Activated CD4-positive, alpha-beta T cell treated with anti-CD3 and anti-CD28 coated beads for 36 hours (primary cell): ENCODE data around the gene GGN. TPM values are rescaled to one million over a fixed set of nuclear protein-coding genes. Genes with fewer than 3 reads are reported as not detected.
A peak's percentile ranks its signal among the peaks of the same experiment; 100 is the strongest.
"Not testable (repeated sequence)": the region's sequence is repeated elsewhere in the genome, so short reads cannot be mapped to it uniquely, and the experiment has no call there.

Experiments used
- ATAC-seq: fragments of 200-7000 bp; cut with Tn5 transposase; one replicate; pipeline ENCODE4 v1.10.0; 2021; ENCODE audit warnings: mild to moderate bottlenecking, moderate library complexity
- CTCF ChIA-PET: fragments of 350-600 bp; sonication (Branson Sonifier 250); formaldehyde crosslinking; loops from one replicate; lab custom pipeline; 2021; ENCODE audit warnings: antibody characterized with exemption; lab: Charles Lee
- POLR2A ChIA-PET: fragments of 350-600 bp; sonication (Branson Sonifier 250); formaldehyde crosslinking; loops from one replicate; lab custom pipeline; 2021; ENCODE audit warnings: antibody characterized with exemption, inconsistent platforms; lab: Charles Lee
- DNase-seq: peaks from one replicate; pipeline ENCODE4 v3.0.0-alpha.2; 2020
- H3K27ac Mint-ChIP-seq: one replicate; pipeline ENCODE4 v1.8.0; 2021; ENCODE audit warnings: mixed read lengths
- H3K27me3 Mint-ChIP-seq: one replicate; pipeline ENCODE4 v1.8.0; 2021; ENCODE audit warnings: mixed read lengths
- H3K36me3 Mint-ChIP-seq: one replicate; pipeline ENCODE4 v1.8.0; 2021; ENCODE audit warnings: low read depth, mixed read lengths
- H3K4me1 Mint-ChIP-seq: one replicate; pipeline ENCODE4 v1.8.0; 2021; ENCODE audit warnings: mixed read lengths
- H3K4me3 Mint-ChIP-seq: one replicate; pipeline ENCODE4 v1.8.0; 2021; ENCODE audit warnings: mild to moderate bottlenecking, moderate library complexity, mixed read lengths
- H3K9me3 Mint-ChIP-seq: one replicate; pipeline ENCODE4 v1.8.0; 2021; ENCODE audit warnings: low read depth, mixed read lengths
- intact Hi-C, 2 experiments: fragments of 100-400 bp; cut with DNase I in 1 of 2; cut with micrococcal nuclease in 1 of 2; formaldehyde crosslinking; loops; one replicate each; pipeline versions ENCODE4 v1.14.2 to v1.15.1; 2022 to 2024; cut with DNase I, micrococcal nuclease
- total RNA-seq, 2 experiments: library from RNA; stranded (reverse); gene quantifications; one replicate each; pipeline ENCODE4 v1.2.3, GENCODE V29; 2021

GGN gene
- total RNA-seq, 2 experiments from 2014 or later = 0.30 to 0.51 TPM

DNA sequence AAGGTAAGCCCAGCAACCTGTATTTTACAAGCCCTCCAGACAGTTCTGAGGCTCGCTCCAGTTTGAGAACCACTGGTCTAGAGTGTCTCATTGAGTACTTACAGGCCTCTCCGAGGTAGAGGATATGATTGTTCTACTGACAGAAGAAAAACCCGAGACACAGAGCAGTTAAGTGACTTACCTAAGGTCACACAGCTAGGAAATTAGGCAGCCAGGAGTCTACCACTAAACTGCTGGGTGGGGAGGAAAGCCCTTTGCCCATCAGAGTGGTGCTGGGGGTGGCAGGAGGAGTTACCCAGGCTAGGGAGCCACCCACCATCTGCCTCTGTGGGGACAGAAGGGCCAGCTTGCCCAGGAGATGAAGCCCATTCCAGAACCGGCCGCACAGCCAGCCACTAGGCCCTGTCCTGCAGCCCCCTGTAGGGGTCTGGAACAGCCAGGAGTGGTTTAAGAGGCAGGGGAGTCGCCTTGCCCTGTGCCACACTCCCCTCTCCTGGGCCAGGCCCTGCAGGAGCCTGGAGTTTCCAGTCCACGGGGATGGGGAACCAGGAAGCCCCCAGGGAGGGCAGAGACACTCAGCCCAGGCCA lies 37.5 kb upstream of the GGN start:
- H3K27ac Mint-ChIP-seq = peak overlapping the region; percentile 78
- no peaks in the 10 kb centered on the region for H3K27me3 Mint-ChIP-seq
- no peaks in the 10 kb centered on the region for H3K9me3 Mint-ChIP-seq
- peak overlapping the region; percentile 60 for H3K4me3 Mint-ChIP-seq
- intact Hi-C loops = loop anchor here (5.0 kb wide), 4 partner anchors 127 to 977 kb away; no protein-coding TSS in a partner anchor
- no peaks in the 10 kb centered on the region for H3K36me3 Mint-ChIP-seq
- DNase-seq (no peak), ATAC-seq (no peak)
- H3K4me1 Mint-ChIP-seq = peaks cover 33% of the 10 kb centered on the region
- ChIA-PET CTCF (interaction anchor here (0.5 to 4.6 kb wide), 2 partner anchors 22 to 462 kb away, joined by 4 to 23 read pairs; partner anchors contain the start of gene FAM98C), POLR2A (interaction anchor here (0.7 kb wide), 1 partner anchor 31 kb away, joined by 5 read pairs; no protein-coding TSS in a partner anchor)

DNA sequence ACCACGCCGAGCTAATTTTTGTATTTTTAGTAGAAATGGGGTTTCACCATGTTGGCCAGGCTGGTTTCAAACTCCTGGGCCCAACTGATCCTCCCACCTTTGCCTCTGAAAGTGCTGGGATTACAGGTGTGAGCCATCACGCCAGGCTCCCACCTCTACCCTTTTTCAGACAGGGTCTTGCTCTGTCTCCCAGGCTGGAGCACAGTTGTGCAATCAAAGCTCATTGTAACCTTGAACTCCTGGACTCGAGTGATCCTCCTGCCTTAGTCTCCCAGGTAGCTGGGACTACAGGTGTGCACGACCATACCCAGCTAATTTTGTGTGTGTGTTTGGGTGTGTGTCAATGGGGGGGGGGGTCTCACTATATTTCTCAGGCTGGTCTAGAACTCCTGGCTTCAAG lies 36.4 kb upstream of the GGN start:
- intact Hi-C loops = no loop called here
- Mint-ChIP-seq H3K27me3 (no peaks in the 10 kb centered on the region), H3K4me1 (peaks cover 27% of the 10 kb centered on the region), H3K36me3 (no peaks in the 10 kb centered on the region), H3K27ac (no peak overlapping the region), H3K9me3 (no peaks in the 10 kb centered on the region), H3K4me3 (no peak overlapping the region)
- no peak for ATAC-seq
- DNase-seq = no peak
- ChIA-PET POLR2A (interaction anchor here (0.7 kb wide), 1 partner anchor 30 kb away, joined by 5 read pairs; no protein-coding TSS in a partner anchor), CTCF (interaction anchor here (1.0 to 1.1 kb wide), 2 partner anchors 18 to 141 kb away, joined by 3 to 4 read pairs; no protein-coding TSS in a partner anchor)

DNA sequence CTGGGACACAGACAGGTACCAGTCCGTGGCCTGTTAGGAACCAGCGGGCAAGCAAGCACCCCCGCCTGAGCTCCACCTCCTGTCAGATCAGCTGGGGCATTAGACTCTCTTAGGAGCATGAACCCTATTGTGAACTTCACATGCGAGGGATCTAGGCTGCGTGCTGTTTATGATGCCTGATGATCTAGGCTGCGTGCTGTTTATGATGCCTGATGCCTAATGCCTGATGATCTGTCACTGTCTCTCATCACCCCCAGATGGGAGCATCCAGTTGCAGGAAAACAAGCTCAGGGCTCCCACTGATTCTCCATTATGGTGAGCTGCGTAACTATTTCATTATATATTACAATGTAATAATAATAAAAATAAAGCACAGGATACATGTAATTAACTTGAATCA lies 34.6 kb upstream of the GGN start:
- H3K4me1 Mint-ChIP-seq = peaks cover 32% of the 10 kb centered on the region
- H3K27ac Mint-ChIP-seq = no peak overlapping the region
- ChIA-PET CTCF (interaction anchor here (0.6 to 0.9 kb wide), 2 partner anchors 17 to 20 kb away, joined by 3 read pairs; partner anchors contain the start of gene FAM98C), POLR2A (no interaction called here)
- H3K27me3 Mint-ChIP-seq = no peaks in the 10 kb centered on the region
- no peaks in the 10 kb centered on the region for H3K9me3 Mint-ChIP-seq
- intact Hi-C loops = no loop called here
- ATAC-seq (no peak), DNase-seq (no peak)
- H3K4me3 Mint-ChIP-seq = no peak overlapping the region
- no peaks in the 10 kb centered on the region for H3K36me3 Mint-ChIP-seq

DNA sequence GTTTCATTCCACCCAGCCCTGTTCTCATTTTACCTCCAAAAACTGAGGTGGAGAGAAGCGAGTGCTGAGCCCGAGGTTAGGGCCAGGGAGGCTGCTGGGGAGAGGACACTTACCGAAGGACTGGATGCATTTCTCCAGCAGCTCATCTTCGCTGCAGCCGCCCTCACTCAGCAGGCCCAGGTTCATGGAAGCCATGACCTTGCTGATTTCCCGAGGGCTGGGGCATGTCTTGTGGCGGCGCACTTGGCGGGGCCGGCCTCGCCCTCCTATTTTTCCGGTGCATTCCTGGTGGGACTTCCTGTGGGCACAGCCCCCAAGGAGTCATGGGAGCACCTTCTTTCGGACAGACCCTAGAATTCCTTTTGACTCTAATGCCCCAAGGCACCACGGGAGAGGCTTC lies 34.0 kb upstream of the GGN start:
- Mint-ChIP-seq H3K4me3 (no peak overlapping the region), H3K36me3 (no peaks in the 10 kb centered on the region), H3K9me3 (no peaks in the 10 kb centered on the region), H3K4me1 (peaks cover 33% of the 10 kb centered on the region), H3K27ac (no peak overlapping the region), H3K27me3 (no peaks in the 10 kb centered on the region)
- DNase-seq (no peak), ATAC-seq (no peak)
- CTCF ChIA-PET = interaction anchor here (0.9 kb wide), 1 partner anchor 18 kb away, joined by 3 read pairs; no protein-coding TSS in a partner anchor
- intact Hi-C loops = no loop called here
- POLR2A ChIA-PET = no interaction called here

DNA sequence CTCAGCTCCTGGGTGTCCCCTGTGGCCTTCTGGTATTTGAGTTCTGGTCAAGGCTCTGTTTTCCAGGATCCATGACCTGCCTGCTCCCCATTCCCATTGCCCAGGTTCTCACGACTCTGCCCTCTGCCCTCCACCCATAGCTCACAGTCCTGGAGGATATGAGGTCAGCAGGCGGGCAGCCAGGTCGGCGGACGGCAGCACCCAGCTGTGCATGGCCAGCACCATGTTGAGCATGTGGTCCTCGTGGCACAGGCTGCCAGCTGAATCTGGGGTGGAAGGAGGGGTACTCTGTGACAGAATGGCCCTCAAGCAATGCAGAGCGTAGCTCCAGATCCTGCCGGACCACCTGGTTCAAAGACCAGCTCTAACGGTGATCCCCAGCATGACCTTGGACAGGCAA lies 33.1 kb upstream of the GGN start:
- ChIA-PET POLR2A (no interaction called here), CTCF (no interaction called here)
- ATAC-seq (no peak), DNase-seq (no peak)
- no peaks in the 10 kb centered on the region for H3K27me3 Mint-ChIP-seq
- no peak overlapping the region for H3K27ac Mint-ChIP-seq
- H3K9me3 Mint-ChIP-seq = no peaks in the 10 kb centered on the region
- intact Hi-C loops = no loop called here
- peaks cover 29% of the 10 kb centered on the region for H3K4me1 Mint-ChIP-seq
- no peaks in the 10 kb centered on the region for H3K36me3 Mint-ChIP-seq
- no peak overlapping the region for H3K4me3 Mint-ChIP-seq

DNA sequence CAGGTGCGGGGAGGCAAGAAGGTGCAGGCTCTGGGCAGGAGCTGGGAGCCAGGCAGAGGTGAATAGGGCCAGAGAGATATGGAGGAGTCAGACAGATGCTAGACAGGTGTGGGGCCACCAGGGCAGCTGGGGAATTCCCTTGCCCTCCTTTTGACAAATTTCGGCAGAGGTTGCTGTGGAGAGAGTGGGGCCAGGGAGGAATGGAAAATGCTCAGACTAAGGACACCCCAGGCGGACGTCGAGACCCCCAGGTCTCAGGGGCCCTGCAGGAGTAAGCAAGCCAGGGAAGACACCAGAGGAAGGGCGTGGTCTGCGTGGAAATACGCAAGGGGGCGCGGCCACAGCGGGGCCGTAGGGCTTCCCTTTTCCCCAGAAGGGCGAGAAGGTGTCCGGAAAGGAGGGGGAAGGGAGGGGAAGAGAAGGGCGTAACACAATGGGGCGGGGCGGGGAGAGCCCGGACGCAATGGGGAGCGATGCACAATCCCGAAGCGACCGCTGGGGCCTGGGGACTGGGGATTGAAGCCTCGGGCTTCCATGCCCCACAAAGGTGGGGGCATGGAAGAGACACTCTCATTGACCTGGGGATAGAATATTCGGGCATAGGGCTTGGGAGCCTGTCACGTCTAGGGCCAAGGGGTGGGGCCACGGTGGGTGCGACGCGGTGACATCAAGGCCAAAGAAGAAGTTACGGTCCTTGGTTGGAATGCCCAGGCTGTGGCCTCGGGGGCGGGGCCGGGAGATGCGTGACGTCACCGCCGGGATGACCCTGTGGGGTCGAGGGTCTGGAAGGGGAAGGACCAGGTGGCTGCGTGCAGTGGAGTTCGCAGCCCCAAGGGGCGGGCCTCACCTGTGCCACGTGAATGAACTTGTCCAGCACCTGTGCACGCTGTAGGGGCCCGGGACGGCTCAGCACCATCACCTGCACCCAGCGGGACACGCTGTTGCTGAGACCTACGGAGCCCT lies 30.0 kb upstream of the GGN start:
- ATAC-seq = peak; percentile 93
- Mint-ChIP-seq H3K27me3 (no peaks in the 10 kb centered on the region), H3K36me3 (no peaks in the 10 kb centered on the region), H3K4me3 (peak overlapping the region; percentile 75), H3K9me3 (no peaks in the 10 kb centered on the region), H3K27ac (peak overlapping the region; percentile 23), H3K4me1 (peaks cover 26% of the 10 kb centered on the region)
- CTCF ChIA-PET = interaction anchor here (0.7 to 1.9 kb wide), 2 partner anchors 15 to 1075 kb away, joined by 3 to 7 read pairs; partner anchors contain the start of gene FAM98C
- POLR2A ChIA-PET = interaction anchor here (0.6 kb wide), 1 partner anchor 9 kb away, joined by 3 read pairs; no protein-coding TSS in a partner anchor
- DNase-seq = peak; percentile 80
- intact Hi-C loops = loop anchor here in 1 of 2 experiments (5.0 kb wide), 1 partner anchor 199 kb away; the partner anchor contains the start of genes EIF3K and MAP4K1

DNA sequence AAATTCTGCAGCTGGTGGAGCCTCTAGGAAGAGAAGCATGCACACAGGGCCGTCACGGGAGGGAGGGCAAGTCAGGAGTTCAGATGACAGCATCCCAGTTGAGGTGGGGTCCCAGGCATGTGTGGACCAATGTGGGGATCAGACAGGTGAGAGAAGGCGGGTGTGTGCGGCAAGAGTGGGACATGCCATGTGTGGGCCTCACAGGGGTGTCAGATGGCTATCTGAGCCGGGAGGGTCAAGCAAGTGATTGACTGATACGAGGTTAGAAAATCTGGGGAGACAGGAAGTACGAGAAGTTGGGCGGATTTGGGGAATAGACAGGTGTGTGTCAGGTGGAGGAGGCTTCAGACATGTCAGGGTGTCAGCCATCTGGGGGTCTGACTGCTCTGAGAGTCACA lies 29.3 kb upstream of the GGN start:
- Mint-ChIP-seq H3K4me1 (peaks cover 26% of the 10 kb centered on the region), H3K9me3 (no peaks in the 10 kb centered on the region), H3K27me3 (no peaks in the 10 kb centered on the region), H3K4me3 (peak overlapping the region; percentile 75), H3K36me3 (no peaks in the 10 kb centered on the region), H3K27ac (peak overlapping the region; percentile 23)
- POLR2A ChIA-PET = interaction anchor here (0.6 kb wide), 1 partner anchor 9 kb away, joined by 3 read pairs; no protein-coding TSS in a partner anchor
- CTCF ChIA-PET = interaction anchor here (1.9 kb wide), 1 partner anchor 14 kb away, joined by 7 read pairs; the partner anchor contains the start of gene FAM98C
- intact Hi-C loops = loop anchor here in 1 of 2 experiments (5.0 kb wide), 1 partner anchor 200 kb away; the partner anchor contains the start of genes EIF3K and MAP4K1
- DNase-seq (no peak), ATAC-seq (no peak)

DNA sequence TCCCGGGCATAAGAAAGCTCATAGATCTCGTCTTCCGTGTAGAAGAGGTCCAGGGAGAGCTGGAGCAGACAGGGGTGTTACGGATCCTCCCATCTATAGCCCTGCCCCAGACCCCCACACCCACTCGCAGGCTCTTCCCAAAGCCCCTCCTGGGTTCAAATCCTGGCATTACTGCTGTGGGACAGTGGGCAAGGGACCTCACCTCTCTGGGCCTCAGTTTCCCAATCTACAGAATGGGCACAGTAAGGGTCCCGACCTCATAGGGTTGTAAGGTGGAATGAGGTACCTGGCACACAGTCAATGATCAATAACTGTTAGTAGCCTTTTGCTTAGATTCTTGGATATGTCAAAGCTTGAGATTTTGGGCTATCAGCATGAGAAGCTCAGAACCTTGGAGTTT lies 25.6 kb upstream of the GGN start:
- peaks cover 2% of the 10 kb centered on the region for H3K36me3 Mint-ChIP-seq
- DNase-seq (no peak), ATAC-seq (no peak)
- no peak overlapping the region for H3K4me3 Mint-ChIP-seq
- H3K4me1 Mint-ChIP-seq = peaks cover 19% of the 10 kb centered on the region
- no peak overlapping the region for H3K27ac Mint-ChIP-seq
- H3K27me3 Mint-ChIP-seq = no peaks in the 10 kb centered on the region
- POLR2A ChIA-PET = interaction anchor here (0.6 kb wide), 1 partner anchor 19 kb away, joined by 3 read pairs; no protein-coding TSS in a partner anchor
- CTCF ChIA-PET = interaction anchor here (0.7 to 1.0 kb wide), 2 partner anchors 9 to 14 kb away, joined by 3 read pairs; no protein-coding TSS in a partner anchor
- no peaks in the 10 kb centered on the region for H3K9me3 Mint-ChIP-seq
- intact Hi-C loops = no loop called here

DNA sequence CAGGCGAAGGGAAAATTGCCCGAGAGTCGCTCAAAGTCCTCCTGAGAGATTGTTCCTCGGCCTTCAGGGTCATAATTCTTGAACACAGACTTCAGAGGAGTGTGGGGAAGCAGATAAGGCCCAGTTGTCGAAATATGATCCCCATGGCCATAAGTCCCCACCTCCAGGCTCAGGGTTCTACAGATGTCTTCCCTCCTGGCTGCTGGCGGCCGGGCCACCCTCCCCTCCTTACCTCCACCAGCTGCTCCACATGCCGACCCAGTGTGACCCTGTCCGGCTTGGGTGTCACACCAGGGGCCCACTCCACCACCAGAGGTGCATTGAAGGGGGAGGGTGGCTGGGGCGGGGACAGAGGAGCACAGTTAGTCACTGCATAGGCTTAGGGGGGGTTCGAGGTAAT lies 25.1 kb upstream of the GGN start:
- H3K9me3 Mint-ChIP-seq = no peaks in the 10 kb centered on the region
- no peak for ATAC-seq
- intact Hi-C loops = no loop called here
- H3K27ac Mint-ChIP-seq = no peak overlapping the region
- H3K36me3 Mint-ChIP-seq = peaks cover 4% of the 10 kb centered on the region
- CTCF ChIA-PET = interaction anchor here (0.7 to 1.0 kb wide), 2 partner anchors 9 to 15 kb away, joined by 3 read pairs; no protein-coding TSS in a partner anchor
- no peaks in the 10 kb centered on the region for H3K27me3 Mint-ChIP-seq
- DNase-seq = no peak
- POLR2A ChIA-PET = interaction anchor here (0.6 kb wide), 1 partner anchor 19 kb away, joined by 3 read pairs; no protein-coding TSS in a partner anchor
- H3K4me1 Mint-ChIP-seq = peaks cover 15% of the 10 kb centered on the region
- H3K4me3 Mint-ChIP-seq = no peak overlapping the region

DNA sequence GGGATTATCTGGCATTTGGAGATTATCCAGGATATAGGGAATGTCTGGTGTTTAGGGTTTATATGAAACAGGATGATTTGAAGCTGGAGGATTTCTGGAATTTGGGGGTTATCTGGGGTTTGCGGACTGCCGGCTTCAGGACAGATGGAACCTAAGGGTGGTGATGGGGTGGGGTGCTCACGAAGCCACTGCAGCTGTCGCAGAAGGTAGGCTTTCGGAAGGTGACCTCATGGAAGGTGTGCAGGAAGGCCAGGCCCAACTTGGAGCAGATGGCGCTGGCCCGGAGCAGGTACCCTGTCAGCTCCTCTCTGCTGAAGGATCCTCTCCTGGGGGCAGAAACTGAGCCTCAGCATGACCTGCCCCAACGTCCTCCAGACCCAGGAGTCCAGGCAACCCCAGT lies 24.7 kb upstream of the GGN start:
- Mint-ChIP-seq H3K9me3 (no peaks in the 10 kb centered on the region), H3K27ac (no peak overlapping the region), H3K4me3 (no peak overlapping the region), H3K36me3 (peaks cover 6% of the 10 kb centered on the region), H3K27me3 (no peaks in the 10 kb centered on the region), H3K4me1 (peaks cover 10% of the 10 kb centered on the region)
- ChIA-PET CTCF (no interaction called here), POLR2A (no interaction called here)
- no peak for ATAC-seq
- no peak for DNase-seq
- intact Hi-C loops = no loop called here

DNA sequence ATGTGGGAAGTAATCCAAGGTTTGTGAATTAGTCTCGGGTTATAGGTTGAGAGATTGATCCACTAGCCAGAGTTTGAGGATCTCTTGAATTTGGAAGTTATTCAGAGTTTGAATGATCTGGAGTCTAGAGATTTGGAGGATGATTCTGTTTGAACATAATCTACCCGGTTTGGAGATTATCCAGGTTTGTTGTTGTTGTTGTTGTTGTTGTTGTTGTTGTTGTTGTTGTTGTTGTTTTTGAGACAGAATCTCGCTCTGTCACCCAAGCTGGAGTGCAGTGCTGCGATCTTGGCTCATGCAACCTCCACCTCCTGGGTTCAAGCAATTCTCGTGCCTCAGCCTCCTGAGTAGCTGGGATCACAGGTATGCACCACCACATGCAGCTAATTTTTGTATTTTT lies 24.1 kb upstream of the GGN start:
- H3K27me3 Mint-ChIP-seq, H3K9me3 Mint-ChIP-seq, POLR2A ChIA-PET, intact Hi-C loops, DNase-seq, H3K36me3 Mint-ChIP-seq, H3K4me1 Mint-ChIP-seq, H3K27ac Mint-ChIP-seq, ATAC-seq, H3K4me3 Mint-ChIP-seq: not testable (repeated sequence)
- CTCF ChIA-PET = interaction anchor here (1.2 kb wide), 1 partner anchor 9 kb away, joined by 5 read pairs; the partner anchor contains the start of gene FAM98C
